H9 (cell line): ENCODE measurements around the gene C6orf136. TPM values are rescaled to one million over a fixed set of nuclear protein-coding genes. Genes with fewer than 3 reads are reported as not detected.

Experiments used
- DNase-seq: peaks from one replicate; pipeline ENCODE4 v3.0.0-alpha.2; 2017
- H2AFZ ChIP-seq: one replicate; pipeline ENCODE4 v1.6.1; 2013; ENCODE audit warnings: mild to moderate bottlenecking, low read length, control low read depth, moderate library complexity
- H2AK5ac ChIP-seq: 2 replicates; pipeline ENCODE4 v1.6.1; 2013; ENCODE audit warnings: low read length, control low read depth, mixed read lengths; ENCODE audit not compliant: insufficient read length
- H2BK120ac ChIP-seq: one replicate; pipeline ENCODE4 v1.6.1; 2013; ENCODE audit warnings: low read depth, mild to moderate bottlenecking, low read length, control low read depth, inconsistent platforms; ENCODE audit not compliant: poor library complexity, severe bottlenecking
- H2BK12ac ChIP-seq: 2 replicates; pipeline ENCODE4 v1.6.1; 2013; ENCODE audit warnings: low read length, control low read depth, mixed read lengths, low read depth; ENCODE audit not compliant: insufficient read length
- H2BK15ac ChIP-seq: 2 replicates; pipeline ENCODE4 v1.6.1; 2013; ENCODE audit warnings: low read depth, low read length, control low read depth
- H2BK20ac ChIP-seq: one replicate; pipeline ENCODE4 v1.6.1; 2013; ENCODE audit warnings: low read depth, mild to moderate bottlenecking, low read length, control low read depth, inconsistent platforms; ENCODE audit not compliant: poor library complexity, severe bottlenecking
- H2BK5ac ChIP-seq: 2 replicates; pipeline ENCODE4 v1.6.1; 2013; ENCODE audit warnings: low read length, control low read depth, mixed read lengths; ENCODE audit not compliant: insufficient read length
- H3K14ac ChIP-seq: 2 replicates; pipeline ENCODE4 v1.6.1; 2013; ENCODE audit warnings: low read length, control low read depth; ENCODE audit not compliant: insufficient read depth
- H3K18ac ChIP-seq: 2 replicates; pipeline ENCODE4 v1.6.1; 2013; ENCODE audit warnings: low read depth, mild to moderate bottlenecking, mixed read lengths, low read length, control low read depth; ENCODE audit not compliant: insufficient read length
- H3K23ac ChIP-seq: 2 replicates; pipeline ENCODE4 v1.6.1; 2013; ENCODE audit warnings: low read length, control low read depth, mixed read lengths, low read depth; ENCODE audit not compliant: insufficient read length
- H3K23me2 ChIP-seq: 2 replicates; pipeline ENCODE4 v1.6.1; 2013; ENCODE audit warnings: low read depth, mild to moderate bottlenecking, mixed read lengths, low read length, control low read depth; ENCODE audit not compliant: insufficient read length, poor library complexity, severe bottlenecking
- H3K27ac ChIP-seq: 2 replicates; pipeline ENCODE4 v1.5.1; 2013; ENCODE audit warnings: low read length, control low read depth, mixed read lengths, low read depth; ENCODE audit not compliant: insufficient read length
- H3K27me3 ChIP-seq: 2 replicates; pipeline ENCODE4 v1.6.1; 2013; ENCODE audit warnings: low read length, control low read depth, inconsistent platforms; ENCODE audit not compliant: insufficient read depth
- H3K4ac ChIP-seq: 2 replicates; pipeline ENCODE4 v1.6.1; 2013; ENCODE audit warnings: low read depth, mild to moderate bottlenecking, control low read depth, inconsistent platforms, low read length, moderate library complexity
- H3K4me1 ChIP-seq: 2 replicates; pipeline ENCODE4 v1.6.1; 2013; ENCODE audit warnings: low read length, control low read depth, inconsistent platforms; ENCODE audit not compliant: insufficient read depth
- H3K4me2 ChIP-seq: 2 replicates; pipeline ENCODE4 v1.6.1; 2013; ENCODE audit warnings: low read length, control low read depth, mixed read lengths; ENCODE audit not compliant: insufficient read length, insufficient read depth
- H3K56ac ChIP-seq: 2 replicates; pipeline ENCODE4 v1.6.1; 2013; ENCODE audit warnings: low read depth, mild to moderate bottlenecking, mixed read lengths, low read length, control low read depth; ENCODE audit not compliant: insufficient read length
- H3K79me1 ChIP-seq: 2 replicates; pipeline ENCODE4 v1.6.1; 2013; ENCODE audit warnings: low read depth, mild to moderate bottlenecking, moderate library complexity, low read length, control low read depth, inconsistent platforms; ENCODE audit not compliant: insufficient read depth, poor library complexity, severe bottlenecking
- H3K79me2 ChIP-seq: 2 replicates; pipeline ENCODE4 v1.6.1; 2013; ENCODE audit warnings: low read length, control low read depth, inconsistent platforms; ENCODE audit not compliant: insufficient read depth
- H3K9ac ChIP-seq: 2 replicates; pipeline ENCODE4 v1.6.1; 2013; ENCODE audit warnings: low read length, control low read depth, mixed read lengths; ENCODE audit not compliant: insufficient read length; ENCODE audit errors: extremely low read depth
- H3K9me3 ChIP-seq: one replicate; pipeline ENCODE4 v1.6.1; 2013; ENCODE audit warnings: low read depth, low read length, inconsistent platforms; ENCODE audit not compliant: control insufficient read depth
- H3T11ph ChIP-seq: one replicate; pipeline ENCODE4 v1.6.1; 2013; ENCODE audit warnings: mild to moderate bottlenecking, low read length, control low read depth, inconsistent platforms
- H4K20me1 ChIP-seq: one replicate; pipeline ENCODE4 v1.6.1; 2013; ENCODE audit not compliant: control insufficient read depth, insufficient read length, insufficient read depth
- H4K5ac ChIP-seq: 2 replicates; pipeline ENCODE4 v1.6.1; 2013; ENCODE audit warnings: low read depth, mild to moderate bottlenecking, mixed read lengths, low read length, control low read depth; ENCODE audit not compliant: insufficient read length
- H4K8ac ChIP-seq: replicated peaks from 2 replicates; pipeline ENCODE4 v1.6.1; 2013; ENCODE audit warnings: low read length, control low read depth, mixed read lengths, low read depth; ENCODE audit not compliant: insufficient read length
- H4K91ac ChIP-seq: 2 replicates; pipeline ENCODE4 v1.6.1; 2013; ENCODE audit warnings: low read depth, mild to moderate bottlenecking, moderate library complexity, mixed read lengths, low read length, control low read depth; ENCODE audit not compliant: insufficient read length
- H3K27ac Mint-ChIP-seq, 3 experiments: 2 replicates in 2 of 3; 3 replicates in 1 of 3; pipeline ENCODE4 v1.8.0; 2020 to 2021; ENCODE audit warnings: mixed read lengths in 3 of 3, mild to moderate bottlenecking in 1 of 3, moderate library complexity in 1 of 3
- H3K27me3 Mint-ChIP-seq: 2 replicates; pipeline ENCODE4 v1.8.0; 2021; ENCODE audit warnings: low read depth, mild to moderate bottlenecking, moderate library complexity, mixed read lengths
- H3K36me3 Mint-ChIP-seq, 3 experiments: 2 replicates in 2 of 3; 3 replicates in 1 of 3; pipeline ENCODE4 v1.8.0; 2020 to 2021; ENCODE audit warnings: low read depth in 3 of 3, mixed read lengths in 3 of 3; ENCODE audit not compliant: insufficient read depth in 1 of 3
- H3K4me1 Mint-ChIP-seq, 2 experiments: 2 replicates each; pipeline ENCODE4 v1.8.0; 2020; ENCODE audit warnings: mixed read lengths in 2 of 2
- H3K4me3 Mint-ChIP-seq, 2 experiments: 2 replicates in 1 of 2; 3 replicates in 1 of 2; pipeline ENCODE4 v1.8.0; 2020 to 2021; ENCODE audit warnings: mild to moderate bottlenecking in 2 of 2, mixed read lengths in 2 of 2, moderate library complexity in 1 of 2
- H3K9me3 Mint-ChIP-seq, 2 experiments: 2 replicates in 1 of 2; 3 replicates in 1 of 2; pipeline ENCODE4 v1.8.0; 2020; ENCODE audit warnings: mild to moderate bottlenecking in 2 of 2, mixed read lengths in 2 of 2, moderate library complexity in 1 of 2
- WGBS: extraction: QIAGEN DNeasy Blood & Tissue Kit; methylation state at CpG from one replicate; pipeline ENCODE4 v1.1.7; 2013; ENCODE audit warnings: missing lambda C conversion rate, low lambda C conversion rate, mixed read lengths; ENCODE audit not compliant: insufficient read length; ENCODE audit errors: extremely low coverage; 5-methylcytosine and 5-hydroxymethylcytosine counted together
- total RNA-seq: library from RNA; stranded (reverse); gene quantifications from 2 replicates; pipeline ENCODE4 v1.2.1, GENCODE V29; 2021
- TF ChIP-seq, protein P1 (sequence below): fragments of 200-600 bp; sonication (generic); conservative IDR thresholded peaks from 3 replicates; pipeline ENCODE4 v1.8.0; 2021; ENCODE audit warnings: antibody characterized with exemption, mild to moderate bottlenecking

Gene C6orf136
- total RNA-seq, 1 experiment from 2014 or later, result 22.2 TPM

DNA sequence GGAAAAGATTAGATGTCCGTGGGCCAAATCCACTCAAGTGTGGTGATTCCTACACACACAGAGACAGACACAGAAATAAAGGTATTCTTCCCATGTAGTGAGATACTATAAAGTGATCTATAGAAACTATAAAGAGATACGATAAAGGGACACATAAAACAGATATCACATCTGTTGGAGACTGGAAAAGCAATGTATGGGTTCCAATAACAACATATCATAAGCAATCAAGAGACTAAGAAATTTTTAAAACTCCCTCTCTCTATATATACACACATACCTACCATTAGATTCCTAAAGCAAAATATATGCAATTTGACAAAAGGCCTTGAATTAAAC is 35.1 kb upstream of the C6orf136 start:
- Histone ChIP-seq H3K4me2 (no peak overlapping the region), H4K20me1 (no peaks in the 10 kb centered on the region), H2AK5ac (no peak overlapping the region), H3K23me2 (peaks cover 15% of the 10 kb centered on the region), H3T11ph (no peak overlapping the region), H2AFZ (no peak overlapping the region), H4K5ac (no peak overlapping the region), H3K27me3 (no peaks in the 10 kb centered on the region), H4K91ac (no peak overlapping the region), H3K27ac (no peak overlapping the region), H2BK12ac (no peak overlapping the region), H3K9ac (no peak overlapping the region), H3K4ac (no peak overlapping the region), H2BK20ac (no peak overlapping the region), H2BK15ac (no peak overlapping the region), H3K23ac (no peak overlapping the region), H3K14ac (no peak overlapping the region), H3K18ac (no peak overlapping the region), H3K9me3 (no peaks in the 10 kb centered on the region), H3K4me1 (peaks cover 4% of the 10 kb centered on the region; the same call in 1 of the 2 replicates), H3K56ac (no peak overlapping the region), H2BK5ac (no peak overlapping the region), H2BK120ac (no peak overlapping the region), H3K79me1 (no peaks in the 10 kb centered on the region), H4K8ac (no peak overlapping the region), H3K79me2 (peaks cover 2% of the 10 kb centered on the region; the same call in 1 of the 2 replicates)
- no CpG with 5 or more reads among the region's 2 CpGs for WGBS
- DNase-seq, result no peak
- no peaks in the 10 kb centered on the region; the same call in 1 of the 2 replicates for H3K27me3 Mint-ChIP-seq
- peaks cover 5 to 9% of the 10 kb centered on the region in 2 experiments; a peak in 3 of 5 replicates for H3K9me3 Mint-ChIP-seq
- TF ChIP-seq, protein P1, sequence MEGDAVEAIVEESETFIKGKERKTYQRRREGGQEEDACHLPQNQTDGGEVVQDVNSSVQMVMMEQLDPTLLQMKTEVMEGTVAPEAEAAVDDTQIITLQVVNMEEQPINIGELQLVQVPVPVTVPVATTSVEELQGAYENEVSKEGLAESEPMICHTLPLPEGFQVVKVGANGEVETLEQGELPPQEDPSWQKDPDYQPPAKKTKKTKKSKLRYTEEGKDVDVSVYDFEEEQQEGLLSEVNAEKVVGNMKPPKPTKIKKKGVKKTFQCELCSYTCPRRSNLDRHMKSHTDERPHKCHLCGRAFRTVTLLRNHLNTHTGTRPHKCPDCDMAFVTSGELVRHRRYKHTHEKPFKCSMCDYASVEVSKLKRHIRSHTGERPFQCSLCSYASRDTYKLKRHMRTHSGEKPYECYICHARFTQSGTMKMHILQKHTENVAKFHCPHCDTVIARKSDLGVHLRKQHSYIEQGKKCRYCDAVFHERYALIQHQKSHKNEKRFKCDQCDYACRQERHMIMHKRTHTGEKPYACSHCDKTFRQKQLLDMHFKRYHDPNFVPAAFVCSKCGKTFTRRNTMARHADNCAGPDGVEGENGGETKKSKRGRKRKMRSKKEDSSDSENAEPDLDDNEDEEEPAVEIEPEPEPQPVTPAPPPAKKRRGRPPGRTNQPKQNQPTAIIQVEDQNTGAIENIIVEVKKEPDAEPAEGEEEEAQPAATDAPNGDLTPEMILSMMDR, result no peak
- peaks cover 31 to 39% of the 10 kb centered on the region in 2 experiments for H3K4me1 Mint-ChIP-seq
- H3K4me3 Mint-ChIP-seq, result no peak overlapping the region
- peaks cover 41 to 82% (median 67%) of the 10 kb centered on the region in 3 experiments for H3K36me3 Mint-ChIP-seq
- H3K27ac Mint-ChIP-seq, result peak overlapping the region in 1 of 3 experiments; percentile 79; a peak in 2 of 7 replicates
